ENCODE measurements around the gene SPINDOC. TPM values are rescaled to one million over a fixed set of nuclear protein-coding genes. Genes with fewer than 3 reads are reported as not detected.

SPINDOC gene
- total RNA-seq, 1 experiment from 2014 or later = 121 TPM

DNA sequence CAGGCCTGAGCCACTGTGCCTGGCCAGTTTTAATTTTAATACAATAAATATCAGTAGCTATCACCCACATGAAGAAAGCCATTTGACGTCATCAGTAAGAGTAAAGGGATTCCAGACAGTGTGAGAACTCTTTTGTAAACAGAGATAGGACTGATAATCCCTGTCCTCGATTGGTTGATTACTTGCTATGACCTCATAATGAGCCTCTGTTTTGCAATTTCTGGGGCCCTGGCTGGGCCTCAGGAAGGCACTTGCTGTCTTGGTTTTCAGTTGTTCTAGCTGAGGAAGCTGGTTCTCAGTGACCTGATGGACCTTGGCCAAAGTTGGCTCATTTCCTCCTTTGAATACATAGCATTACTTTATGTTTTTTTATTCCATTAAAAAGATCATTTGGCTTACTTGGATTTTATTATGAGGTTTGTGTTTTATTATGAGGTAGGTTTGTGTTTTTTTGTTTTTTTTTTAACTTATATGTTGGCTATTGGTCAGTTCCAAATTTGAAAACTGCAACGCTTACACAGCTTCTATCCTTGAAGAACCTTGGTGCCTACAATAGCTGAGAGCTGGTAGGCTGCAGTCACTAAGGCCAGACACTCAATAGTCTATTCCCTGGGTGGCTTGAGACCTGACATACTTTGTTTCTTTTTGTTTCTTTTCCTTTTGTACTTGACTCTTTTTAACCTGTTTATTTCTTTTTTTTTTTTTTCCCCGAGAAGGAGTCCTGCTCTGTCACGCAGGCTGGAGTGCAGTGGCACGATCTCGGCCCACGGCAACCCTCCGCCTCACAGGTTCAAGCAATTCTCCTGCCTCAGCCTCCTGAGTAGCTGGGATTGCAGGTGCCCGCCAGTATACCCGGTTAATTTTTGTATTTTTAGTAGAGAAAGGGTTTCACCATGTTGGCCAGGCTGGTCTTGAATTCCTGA is 45.6 kb downstream of the SPINDOC start:
- Histone ChIP-seq H2AFZ (ENCODE audit: low read length) (no peak overlapping the region), H3K14ac (ENCODE audit: insufficient read depth, low read length) (no peak overlapping the region), H3K9me3 (ENCODE audit: control insufficient read depth, low read depth, low read length) (no peaks in the 10 kb centered on the region), H3K4me1 (ENCODE audit: insufficient read depth, low read length) (no peaks in the 10 kb centered on the region), H3K9ac (ENCODE audit: extremely low read depth, insufficient read length, low read length) (no peak overlapping the region), H3K18ac (ENCODE audit: insufficient read length, low read depth, low read length) (no peak overlapping the region), H2BK120ac (ENCODE audit: low read depth, low read length, poor library complexity, severe bottlenecking) (no peak overlapping the region), H2BK12ac (ENCODE audit: insufficient read length, low read depth, low read length) (no peak overlapping the region), H4K5ac (ENCODE audit: insufficient read length, low read depth, low read length) (no peak overlapping the region), H3K56ac (ENCODE audit: insufficient read length, low read depth, low read length) (no peak overlapping the region), H2AK5ac (ENCODE audit: insufficient read length, low read length) (no peak overlapping the region), H3K79me1 (ENCODE audit: insufficient read depth, low read depth, low read length, poor library complexity, severe bottlenecking) (peaks cover 13% of the 10 kb centered on the region), H2BK5ac (ENCODE audit: insufficient read length, low read length) (no peak overlapping the region), H4K20me1 (ENCODE audit: control insufficient read depth, insufficient read depth, insufficient read length) (no peaks in the 10 kb centered on the region), H4K8ac (replicated peaks; ENCODE audit: insufficient read length, low read depth, low read length) (no peak overlapping the region), H3K4me2 (ENCODE audit: insufficient read depth, insufficient read length, low read length) (no peak overlapping the region), H3K27ac (ENCODE audit: insufficient read length, low read depth, low read length) (no peak overlapping the region), H3T11ph (ENCODE audit: low read length) (no peak overlapping the region), H2BK15ac (ENCODE audit: low read depth, low read length) (no peak overlapping the region), H3K79me2 (ENCODE audit: insufficient read depth, low read length) (peaks cover 2% of the 10 kb centered on the region), H2BK20ac (ENCODE audit: low read depth, low read length, poor library complexity, severe bottlenecking) (no peak overlapping the region), H3K23ac (ENCODE audit: insufficient read length, low read depth, low read length) (no peak overlapping the region), H4K91ac (ENCODE audit: insufficient read length, low read depth, low read length) (no peak overlapping the region), H3K27me3 (ENCODE audit: insufficient read depth, low read length) (no peaks in the 10 kb centered on the region), H3K23me2 (ENCODE audit: insufficient read length, low read depth, low read length, poor library complexity, severe bottlenecking) (no peaks in the 10 kb centered on the region), H3K4ac (ENCODE audit: low read depth, low read length) (no peak overlapping the region)
- H3K27me3 Mint-ChIP-seq (ENCODE audit: low read depth) = no peaks in the 10 kb centered on the region
- no CpG with 5 or more reads among the region's 11 CpGs for WGBS (ENCODE audit: extremely low coverage, insufficient read length, low lambda C conversion rate)
- peaks cover 16 to 27% (median 22%) of the 10 kb centered on the region in 3 experiments for H3K36me3 Mint-ChIP-seq (ENCODE audit: insufficient read depth in 1 of 3, low read depth in 3 of 3)
- TF ChIP-seq CTCF (conservative IDR thresholded peaks at IDR 0.05) = no peak
- DNase-seq = no peak
- no peak overlapping the region for H3K4me3 Mint-ChIP-seq
- H3K27ac Mint-ChIP-seq = peak overlapping the region in 2 of 3 experiments; percentile 23 to 58; a peak in 2 of 7 replicates
- peaks cover 14 to 16% of the 10 kb centered on the region in 2 experiments for H3K4me1 Mint-ChIP-seq
- no peaks in the 10 kb centered on the region; a peak in 2 of 5 replicates for H3K9me3 Mint-ChIP-seq

Data from H9 (cell line).